Gastroesophageal sphincter (tissue), 4 donors: Measurements from ENCODE around the gene MAGEB6. TPM values are rescaled to one million over a fixed set of nuclear protein-coding genes. Genes with fewer than 3 reads are reported as not detected.

Source experiments
- ATAC-seq: fragments of 150-250 bp; one replicate; pipeline ENCODE4 v1.9.1; 2016; ENCODE audit warnings: mild to moderate bottlenecking, moderate library complexity
- H3K27ac ChIP-seq, 4 donors: fragments of 200-600 bp; sonication (generic) in 3 of 4; 1 replicate in 3 of 4; 2 replicates in 1 of 4; pipeline ENCODE4 v1.5.1; 2016 to 2019
- H3K27me3 ChIP-seq: fragments of 200-600 bp; sonication (generic); one replicate; pipeline ENCODE4 v1.5.1; 2019
- H3K36me3 ChIP-seq, 2 donors: fragments of 200-600 bp; sonication (generic); one replicate each; pipeline ENCODE4 v1.5.1; 2019; ENCODE audit warnings: control low read depth in 1 of 2
- H3K4me1 ChIP-seq, 3 donors: fragments of 200-600 bp; sonication (generic); 1 replicate in 2 of 3; 2 replicates in 1 of 3; pipeline ENCODE4 v1.5.1; 2016 to 2019; ENCODE audit warnings: control low read depth in 2 of 3
- H3K4me3 ChIP-seq, 2 donors: fragments of 200-600 bp; sonication (generic); one replicate each; pipeline ENCODE4 v1.5.1; 2019; ENCODE audit warnings: mild to moderate bottlenecking in 1 of 2, moderate library complexity in 1 of 2
- H3K9me3 ChIP-seq, 3 donors: fragments of 200-600 bp; sonication (generic); one replicate each; pipeline ENCODE4 v1.5.1; 2017 to 2019; ENCODE audit warnings: control low read depth in 2 of 3
- CTCF ChIP-seq, 4 experiments: fragments of 200-600 bp in 2 of 4; fragments of 450-650 bp in 2 of 4; sonication (generic) in 1 of 4; IDR thresholded peaks; one replicate each; pipeline ENCODE4 v1.5.1; 2017 to 2019; ENCODE audit warnings: antibody characterized with exemption in 4 of 4, mild to moderate bottlenecking in 2 of 4, moderate library complexity in 2 of 4
- EP300 ChIP-seq: sonication (generic); formaldehyde crosslinking; IDR thresholded peaks from one replicate; pipeline ENCODE4 v1.6.1; 2017; ENCODE audit warnings: antibody characterized with exemption, mild to moderate bottlenecking
- POLR2A ChIP-seq, 2 donors: fragments of 450-650 bp; IDR thresholded peaks; one replicate each; pipeline ENCODE4 v1.6.1; 2017; ENCODE audit warnings: antibody characterized with exemption in 2 of 2, mild to moderate bottlenecking in 2 of 2, moderate library complexity in 1 of 2
- POLR2AphosphoS5 ChIP-seq: sonication (generic); formaldehyde crosslinking; IDR thresholded peaks from one replicate; pipeline ENCODE4 v1.6.1; 2017; ENCODE audit warnings: antibody characterized with exemption
- WGBS, 2 donors: methylation state at CpG; one replicate each; pipeline ENCODE4 v1.1.5; 2018; ENCODE audit warnings: low coverage in 1 of 2; 5-methylcytosine and 5-hydroxymethylcytosine counted together
- total RNA-seq, 4 donors: library from RNA; depleted of rRNA; stranded (reverse); fragments of >200 nt; gene quantifications; one replicate each; pipeline ENCODE4 v1.1.0, GENCODE V29; 2016

MAGEB6 gene
- total RNA-seq, 4 donors from 2014 or later, result not detected

GRCh38 chrX:26208012-26208411 lies 15.8 kb downstream of the MAGEB6 start:
- ATAC-seq, result no peak
- H3K27ac ChIP-seq, result no peak overlapping the region
- no peaks in the 10 kb centered on the region for H3K36me3 ChIP-seq
- 70 to 75% methylated on average over 1 to 2 of the region's 3 CpGs for WGBS, 2 donors
- H3K4me1 ChIP-seq, result no peaks in the 10 kb centered on the region
- TF ChIP-seq POLR2AphosphoS5, result no peak
- TF ChIP-seq CTCF (IDR thresholded peaks at IDR 0.05), result no peak
- no peaks in the 10 kb centered on the region for H3K27me3 ChIP-seq
- no peak overlapping the region for H3K4me3 ChIP-seq
- H3K9me3 ChIP-seq, result no peaks in the 10 kb centered on the region

- WGBS, 2 donors, result no CpG with 5 or more reads among the region's 5 CpGs
Observed at GRCh38 chrX:26215869-26216268, 23.6 kb downstream of the MAGEB6 start, which contains the start of gene MAGEB5. Gene MAGEB5, plus strand, starts transcription at chrX:26216169. Its CDS starts 1,133 bp downstream, at chrX:26217302.

GRCh38 chrX:26219351-26219750 lies 27.1 kb downstream of the MAGEB6 start:
- H3K27me3 ChIP-seq, result no peaks in the 10 kb centered on the region
- H3K27ac ChIP-seq, result no peak overlapping the region
- no peak for ATAC-seq
- H3K36me3 ChIP-seq, result no peaks in the 10 kb centered on the region
- no peak overlapping the region for H3K4me3 ChIP-seq
- no peaks in the 10 kb centered on the region for H3K9me3 ChIP-seq
- TF ChIP-seq POLR2AphosphoS5, result no peak
- H3K4me1 ChIP-seq, result no peaks in the 10 kb centered on the region
- WGBS, 2 donors, result 45 to 60% methylated on average over 1 to 2 of the region's 7 CpGs

More at GRCh38 chrX:26215869-26216268, 23.6 kb downstream of the MAGEB6 start, which contains the start of gene MAGEB5:
- no peak for TF ChIP-seq POLR2A (IDR thresholded peaks at IDR 0.05)
- no peak for TF ChIP-seq EP300
- TF ChIP-seq CTCF (IDR thresholded peaks at IDR 0.05), result no peak
- TF ChIP-seq POLR2AphosphoS5, result no peak
- Histone ChIP-seq H3K27ac (no peak within 1 kb of the TSS), H3K4me3 (no peak within 1 kb of the TSS), H3K36me3 (no peaks in the 10 kb centered on the region), H3K4me1 (no peaks in the 10 kb centered on the region), H3K27me3 (no peaks in the 10 kb centered on the region), H3K9me3 (no peaks in the 10 kb centered on the region)
- no peak for ATAC-seq

GRCh38 chrX:26234177-26234576 lies 41.9 kb downstream of the MAGEB6 start:
- no peak overlapping the region for H3K27ac ChIP-seq
- TF ChIP-seq EP300 (no peak), POLR2AphosphoS5 (no peak), POLR2A (IDR thresholded peaks at IDR 0.05) (no peak), CTCF (IDR thresholded peaks at IDR 0.05) (no peak)
- WGBS, 2 donors, result 40 to 43% methylated on average over 1 of the region's 1 CpG

More at GRCh38 chrX:26234177-26234576, 41.9 kb downstream of the MAGEB6 start:
- H3K27me3 ChIP-seq, result no peaks in the 10 kb centered on the region
- no peak overlapping the region for H3K4me3 ChIP-seq
- H3K4me1 ChIP-seq, result no peaks in the 10 kb centered on the region
- H3K36me3 ChIP-seq, result no peaks in the 10 kb centered on the region
- no peaks in the 10 kb centered on the region for H3K9me3 ChIP-seq
- no peak for ATAC-seq

Other genes starting within 250 kb of the MAGEB6 start
- gene MAGEB18, start 54.1 kb upstream of the MAGEB6 start, total RNA-seq, result not detected
- not detected for gene MAGEB6B, start 31.8 kb upstream of the MAGEB6 start, total RNA-seq
- not detected for gene MAGEB5, start 23.7 kb downstream of the MAGEB6 start, total RNA-seq